Fibroblast of lung (primary cell): ENCODE results near the gene KNDC1. TPM values are rescaled to one million over a fixed set of nuclear protein-coding genes. Genes with fewer than 3 reads are reported as not detected.

Experiments used
- DNase-seq, 2 donors: peaks; one replicate each; pipeline versions ENCODE4 v3.0.0 to v3.0.0-alpha.2; 2010; ENCODE audit warnings: low read depth in 2 of 2
- H2AFZ ChIP-seq: 2 replicates; pipeline ENCODE4 v1.5.1; 2012; ENCODE audit warnings: low read length, control low read depth, inconsistent platforms
- H3K27ac ChIP-seq: 2 replicates; pipeline ENCODE4 v1.5.1; 2011; ENCODE audit warnings: low read length, control low read depth; ENCODE audit not compliant: insufficient read depth
- H3K27me3 ChIP-seq: 2 replicates; pipeline ENCODE4 v1.5.1; 2011; ENCODE audit warnings: mild to moderate bottlenecking, low read length; ENCODE audit not compliant: control insufficient read depth, insufficient read depth
- H3K36me3 ChIP-seq: 2 replicates; pipeline ENCODE4 v1.5.1; 2011; ENCODE audit warnings: low read length; ENCODE audit not compliant: control insufficient read depth, insufficient read depth
- H3K4me1 ChIP-seq: 2 replicates; pipeline ENCODE4 v1.5.1; 2011; ENCODE audit warnings: low read length; ENCODE audit not compliant: control insufficient read depth, insufficient read depth; ENCODE audit errors: extremely low read depth
- H3K4me2 ChIP-seq: 2 replicates; pipeline ENCODE4 v1.5.1; 2011; ENCODE audit warnings: low read length, control low read depth; ENCODE audit not compliant: insufficient read depth; ENCODE audit errors: extremely low read depth
- H3K4me3 ChIP-seq, 4 experiments: fragments of 200-600 bp in 1 of 4; sonication (generic) in 1 of 4; replicated peaks in 1 of 4; 2 replicates each; pipeline ENCODE4 v1.5.1; 2011 to 2016; ENCODE audit warnings: low read length in 4 of 4, low read depth in 3 of 4, mild to moderate bottlenecking in 3 of 4, control low read depth in 2 of 4, inconsistent platforms in 1 of 4, mixed read lengths in 1 of 4; ENCODE audit not compliant: insufficient read depth in 1 of 4; ENCODE audit errors: control extremely low read depth in 1 of 4
- H3K79me2 ChIP-seq: 2 replicates; pipeline ENCODE4 v1.5.1; 2012; ENCODE audit warnings: mild to moderate bottlenecking, low read length, inconsistent platforms; ENCODE audit not compliant: control insufficient read depth, insufficient read depth
- H3K9ac ChIP-seq: 2 replicates; pipeline ENCODE4 v1.5.1; 2011; ENCODE audit warnings: mild to moderate bottlenecking, low read length, control low read depth; ENCODE audit not compliant: insufficient read depth
- H3K9me3 ChIP-seq: 2 replicates; pipeline ENCODE4 v1.5.1; 2012; ENCODE audit warnings: low read depth, low read length; ENCODE audit not compliant: control insufficient read depth, insufficient read depth
- H4K20me1 ChIP-seq: 2 replicates; pipeline ENCODE4 v1.5.1; 2011; ENCODE audit warnings: low read length; ENCODE audit not compliant: control insufficient read depth, insufficient read depth; ENCODE audit errors: extremely low read depth
- CTCF ChIP-seq, 2 donors: IDR thresholded peaks in 1 of 2; conservative IDR thresholded peaks in 1 of 2; 1 replicate in 1 of 2; 2 replicates in 1 of 2; pipeline ENCODE4 v1.5.1; 2011 to 2012; ENCODE audit warnings: low read length in 2 of 2, control low read depth in 1 of 2, inconsistent platforms in 1 of 2, low read depth in 1 of 2, mild to moderate bottlenecking in 1 of 2
- EZH2 ChIP-seq: IDR thresholded peaks from 2 replicates; pipeline ENCODE4 v1.5.1; 2012; ENCODE audit warnings: low read length, control low read depth, mild to moderate bottlenecking; ENCODE audit errors: missing control alignments
- polyA plus RNA-seq, 2 donors: library from polyadenylated mRNA; depleted of rRNA in 1 of 2; stranded (reverse) in 1 of 2; unstranded in 1 of 2; fragments of >200 nt; gene quantifications; 2 replicates each; pipeline ENCODE4 v1.2.1, GENCODE V29; 2011 to 2012; ENCODE audit warnings: missing spikeins in 1 of 2
- total RNA-seq: library from RNA; depleted of rRNA; stranded (reverse); fragments of >200 nt; gene quantifications from 2 replicates; pipeline ENCODE4 v1.2.1, GENCODE V29; 2014

The KNDC1 gene
- total and polyA plus RNA-seq, 2 donors (not counting 1 experiment from before 2014, with no cell fraction given): 0.20 to 0.50 TPM

DNA sequence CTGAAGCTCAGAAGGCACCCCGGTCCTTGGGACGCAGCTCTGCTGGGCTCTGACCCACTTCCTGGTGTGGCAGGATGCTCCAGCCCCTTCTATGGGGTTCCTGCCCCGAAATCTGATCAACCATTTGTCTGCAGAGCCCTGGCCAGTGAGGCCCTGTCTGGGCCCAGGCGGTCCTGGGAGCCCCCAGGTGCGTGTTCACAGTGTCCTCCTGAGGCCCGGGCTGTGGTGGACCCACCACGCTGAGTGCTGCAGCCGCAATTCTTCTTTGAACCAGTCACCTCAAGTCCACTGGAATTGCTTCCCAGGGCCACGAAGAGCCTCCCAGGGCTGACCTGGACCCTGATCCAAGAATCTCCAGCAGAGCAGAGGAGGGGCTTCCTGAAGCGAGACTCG is 19.1 kb downstream of the KNDC1 start:
- H3K36me3 ChIP-seq: no peaks in the 10 kb centered on the region
- no peaks in the 10 kb centered on the region for H3K4me1 ChIP-seq
- H3K79me2 ChIP-seq: no peaks in the 10 kb centered on the region
- TF ChIP-seq CTCF (conservative IDR thresholded peaks at IDR 0.05 in 1 of 2, IDR thresholded peaks at IDR 0.05 in 1 of 2; ENCODE audit: low read depth in 1 of 2, low read length in 2 of 2) (no peak), EZH2 (no peak)
- no peak overlapping the region for H3K4me3 ChIP-seq
- peaks cover 14% of the 10 kb centered on the region for H3K9me3 ChIP-seq
- H2AFZ ChIP-seq: no peak overlapping the region
- no peak overlapping the region for H3K4me2 ChIP-seq
- DNase-seq: no peak
- H3K27me3 ChIP-seq: no peaks in the 10 kb centered on the region
- H3K27ac ChIP-seq: no peak overlapping the region
- H3K9ac ChIP-seq: no peak overlapping the region
- H4K20me1 ChIP-seq: no peaks in the 10 kb centered on the region

DNA sequence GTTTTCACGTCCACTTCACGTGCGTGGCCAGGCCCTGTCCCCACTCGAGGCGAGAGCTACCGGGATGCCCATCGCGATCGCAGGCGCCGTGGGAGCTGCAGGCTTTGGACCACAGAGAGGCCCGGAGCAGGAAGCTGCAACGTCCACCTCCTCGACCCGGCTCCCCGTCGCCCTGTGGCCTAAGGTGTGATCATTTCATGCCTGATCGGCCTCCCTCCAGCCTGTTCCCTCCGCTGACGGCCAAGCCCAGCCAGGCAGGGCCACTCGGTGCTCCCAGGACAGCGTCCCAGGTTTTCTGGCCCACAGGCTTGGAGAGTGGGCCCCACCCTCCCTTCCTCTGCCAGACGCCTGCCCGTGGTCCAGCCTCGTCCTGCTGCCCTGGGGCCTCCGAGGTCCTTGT is 19.6 kb downstream of the KNDC1 start:
- Histone ChIP-seq H3K79me2 (no peaks in the 10 kb centered on the region), H4K20me1 (no peaks in the 10 kb centered on the region), H3K27me3 (no peaks in the 10 kb centered on the region), H3K4me2 (no peak overlapping the region), H3K36me3 (no peaks in the 10 kb centered on the region), H3K4me3 (no peak overlapping the region), H3K27ac (no peak overlapping the region), H3K9ac (no peak overlapping the region), H2AFZ (no peak overlapping the region), H3K9me3 (peaks cover 14% of the 10 kb centered on the region), H3K4me1 (no peaks in the 10 kb centered on the region)
- TF ChIP-seq CTCF (conservative IDR thresholded peaks at IDR 0.05 in 1 of 2, IDR thresholded peaks at IDR 0.05 in 1 of 2; ENCODE audit: low read depth in 1 of 2, low read length in 2 of 2): no peak
- TF ChIP-seq EZH2: no peak
- no peak for DNase-seq

DNA sequence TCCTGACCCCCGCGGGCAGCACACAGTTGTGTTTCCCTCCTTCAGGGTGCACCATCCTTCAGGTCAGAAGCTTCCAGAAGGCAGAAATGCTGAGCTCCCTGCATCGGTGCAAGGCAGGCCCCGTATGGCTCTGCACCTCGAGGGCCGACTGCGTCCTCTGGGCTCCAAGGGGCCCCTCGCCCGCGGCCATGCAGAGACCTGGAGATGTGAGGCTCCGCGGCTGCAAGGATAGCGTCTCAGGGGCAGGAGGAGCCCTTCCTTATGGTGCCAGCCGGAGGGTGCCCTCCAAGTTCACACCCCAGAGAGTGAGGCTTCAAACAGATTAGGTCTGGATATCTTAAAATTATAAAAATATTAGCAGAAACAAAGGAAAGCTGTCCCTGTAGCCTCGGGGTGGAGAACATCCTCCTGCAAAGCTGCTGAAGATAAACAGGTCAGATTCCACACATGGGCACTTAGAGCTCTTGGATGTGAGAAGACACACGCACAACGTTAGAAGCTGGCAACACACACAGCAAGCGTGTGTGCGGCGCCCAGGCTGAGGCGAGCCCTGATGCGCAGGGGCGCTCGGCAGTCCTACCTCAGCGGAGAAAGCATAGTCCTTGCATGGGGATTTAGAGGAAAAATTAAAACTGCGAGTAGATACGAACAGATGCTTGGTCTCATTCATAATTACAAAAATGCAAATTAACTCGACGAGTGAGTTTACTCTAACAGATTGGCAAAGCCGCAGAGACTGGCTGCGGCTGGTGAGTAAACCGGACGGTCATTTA is 20.4 kb downstream of the KNDC1 start:
- DNase-seq: no peak
- Histone ChIP-seq H3K79me2 (no peaks in the 10 kb centered on the region), H3K4me1 (no peaks in the 10 kb centered on the region), H3K9ac (no peak overlapping the region), H3K4me2 (no peak overlapping the region), H3K9me3 (peaks cover 14% of the 10 kb centered on the region), H4K20me1 (no peaks in the 10 kb centered on the region), H3K36me3 (no peaks in the 10 kb centered on the region), H3K4me3 (no peak overlapping the region), H2AFZ (no peak overlapping the region), H3K27me3 (no peaks in the 10 kb centered on the region), H3K27ac (no peak overlapping the region)
- TF ChIP-seq EZH2: no peak
- no peak for TF ChIP-seq CTCF (conservative IDR thresholded peaks at IDR 0.05 in 1 of 2, IDR thresholded peaks at IDR 0.05 in 1 of 2; ENCODE audit: low read depth in 1 of 2, low read length in 2 of 2)
